MM.1S (cell line): ENCODE measurements around the gene AOC1.

Experiments used
- CTCF ChIP-seq: fragments of 300-600 bp; sonication (generic); IDR thresholded peaks from 2 replicates; pipeline ENCODE4 v1.5.1; 2016; ENCODE audit warnings: antibody characterized with exemption, low read length, mixed read lengths
- EZH2phosphoT487 ChIP-seq: fragments of 300-600 bp; sonication (generic); IDR thresholded peaks from 2 replicates; pipeline ENCODE4 v1.6.1; 2018; ENCODE audit warnings: antibody characterized with exemption, low read length

- TF ChIP-seq CTCF (no peak), EZH2phosphoT487 (no peak)
These were observed 2.0 kb upstream of the AOC1 start for GRCh38 chr7:150850273-150850672.
